ENCODE data around the gene SOCS3.

SOCS3 gene

DNA sequence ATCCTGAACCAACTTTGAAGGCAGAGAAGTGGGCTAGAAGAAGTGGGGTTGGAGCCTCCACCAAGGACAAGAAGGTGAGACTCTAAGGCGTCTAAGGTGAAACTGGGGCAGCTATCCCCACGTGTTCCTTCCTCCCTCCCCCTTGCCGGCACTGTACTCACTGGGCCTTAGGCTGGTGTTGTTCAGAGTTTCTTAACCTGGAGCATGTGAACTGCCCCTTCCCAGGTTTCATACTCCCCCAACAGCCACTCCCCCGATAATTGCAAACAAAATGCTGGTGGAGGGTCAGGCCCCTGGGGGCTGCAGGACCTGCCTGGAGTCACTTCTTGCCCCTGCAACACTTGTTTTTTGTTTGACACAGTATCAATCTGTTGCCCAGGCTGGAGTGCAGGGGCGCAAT, 7.3 kb upstream of the SOCS3 start:
- Histone ChIP-seq H3K4me2 (ENCODE audit: low read depth, low read length) (no peak overlapping the region), H3F3A (ENCODE audit: insufficient read depth, low read length) (no peaks in the 10 kb centered on the region), H3K4me1 (ENCODE audit: low read length) (no peaks in the 10 kb centered on the region), H3K9me2 (replicated peaks; ENCODE audit: insufficient read depth, low read length) (no peaks in the 10 kb centered on the region), H3K36me3 (replicated peaks; ENCODE audit: insufficient read depth, low read length) (no peaks in the 10 kb centered on the region), H4K20me1 (ENCODE audit: insufficient read depth, low read length) (no peaks in the 10 kb centered on the region), H3K9ac (ENCODE audit: low read length) (no peak overlapping the region), H3K27ac (ENCODE audit: low read length) (no peak overlapping the region), H3K27me3 (replicated peaks; ENCODE audit: insufficient read depth, low read length) (peaks cover 90% of the 10 kb centered on the region), H3K4me3 (ENCODE audit: low read length) (no peak overlapping the region), H3K79me2 (ENCODE audit: low read length) (no peaks in the 10 kb centered on the region), H2AFZ (ENCODE audit: low read length) (no peak overlapping the region), H3K9me3 (replicated peaks; ENCODE audit: insufficient read depth, low read length) (no peaks in the 10 kb centered on the region)
- no peak for DNase-seq
- TF ChIP-seq CTCF (IDR thresholded peaks at IDR 0.05; ENCODE audit: low read length) (no peak), EZH2phosphoT487 (IDR thresholded peaks at IDR 0.05; ENCODE audit: low read length) (no peak), EZH2 (optimal IDR thresholded peaks at IDR 0.05; ENCODE audit: low read depth, low read length) (no peak)

DNA sequence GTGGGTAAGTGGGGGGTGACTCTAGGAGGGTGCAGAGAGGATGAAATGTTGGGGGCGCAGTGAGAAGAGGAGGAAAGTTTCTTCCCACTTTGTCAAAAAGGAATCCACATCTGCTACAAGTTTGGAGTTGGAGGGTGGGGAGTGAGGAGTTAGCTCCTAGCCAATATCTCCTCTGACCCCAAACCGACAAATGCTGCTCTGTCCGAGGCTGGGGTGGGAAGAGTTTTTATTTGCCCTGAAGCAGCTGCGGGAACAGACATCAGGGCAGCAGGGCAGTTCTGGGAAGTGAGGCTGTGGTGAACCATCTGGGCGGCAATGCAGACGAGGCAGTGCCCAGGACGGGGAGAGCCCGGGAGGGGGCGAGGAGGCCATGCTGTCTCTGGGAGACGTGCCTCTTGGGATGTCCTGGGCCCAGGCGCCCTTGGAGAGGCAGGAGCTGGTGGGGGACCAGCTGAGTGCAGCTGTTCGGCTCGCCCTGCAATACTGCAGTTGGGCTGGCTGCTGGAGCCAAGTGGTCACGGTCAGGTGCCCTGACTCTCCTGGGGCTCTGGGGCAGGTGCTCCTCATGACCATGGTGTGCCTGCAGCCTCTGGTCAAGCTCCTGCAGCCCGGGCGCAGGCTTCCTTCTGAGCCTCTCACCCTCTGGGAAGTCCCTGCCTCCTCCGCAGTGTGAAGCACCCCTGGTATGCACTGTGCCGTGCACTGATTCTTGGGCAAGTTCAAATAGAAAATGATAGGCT, 6.4 kb upstream of the SOCS3 start:
- Histone ChIP-seq H4K20me1 (ENCODE audit: insufficient read depth, low read length) (no peaks in the 10 kb centered on the region), H3K27me3 (replicated peaks; ENCODE audit: insufficient read depth, low read length) (peaks cover 94% of the 10 kb centered on the region), H3K4me1 (ENCODE audit: low read length) (no peaks in the 10 kb centered on the region), H3K79me2 (ENCODE audit: low read length) (no peaks in the 10 kb centered on the region), H3K9ac (ENCODE audit: low read length) (no peak overlapping the region), H3K9me3 (replicated peaks; ENCODE audit: insufficient read depth, low read length) (no peaks in the 10 kb centered on the region), H3K9me2 (replicated peaks; ENCODE audit: insufficient read depth, low read length) (no peaks in the 10 kb centered on the region), H3F3A (ENCODE audit: insufficient read depth, low read length) (no peaks in the 10 kb centered on the region), H3K4me3 (ENCODE audit: low read length) (no peak overlapping the region), H3K4me2 (ENCODE audit: low read depth, low read length) (no peak overlapping the region), H3K36me3 (replicated peaks; ENCODE audit: insufficient read depth, low read length) (no peaks in the 10 kb centered on the region), H3K27ac (ENCODE audit: low read length) (no peak overlapping the region), H2AFZ (ENCODE audit: low read length) (no peak overlapping the region)
- DNase-seq, result no peak
- no peak for TF ChIP-seq EZH2 (optimal IDR thresholded peaks at IDR 0.05; ENCODE audit: low read depth, low read length)
- TF ChIP-seq EZH2phosphoT487 (IDR thresholded peaks at IDR 0.05; ENCODE audit: low read length), result no peak
- TF ChIP-seq CTCF (IDR thresholded peaks at IDR 0.05; ENCODE audit: low read length), result no peak

DNA sequence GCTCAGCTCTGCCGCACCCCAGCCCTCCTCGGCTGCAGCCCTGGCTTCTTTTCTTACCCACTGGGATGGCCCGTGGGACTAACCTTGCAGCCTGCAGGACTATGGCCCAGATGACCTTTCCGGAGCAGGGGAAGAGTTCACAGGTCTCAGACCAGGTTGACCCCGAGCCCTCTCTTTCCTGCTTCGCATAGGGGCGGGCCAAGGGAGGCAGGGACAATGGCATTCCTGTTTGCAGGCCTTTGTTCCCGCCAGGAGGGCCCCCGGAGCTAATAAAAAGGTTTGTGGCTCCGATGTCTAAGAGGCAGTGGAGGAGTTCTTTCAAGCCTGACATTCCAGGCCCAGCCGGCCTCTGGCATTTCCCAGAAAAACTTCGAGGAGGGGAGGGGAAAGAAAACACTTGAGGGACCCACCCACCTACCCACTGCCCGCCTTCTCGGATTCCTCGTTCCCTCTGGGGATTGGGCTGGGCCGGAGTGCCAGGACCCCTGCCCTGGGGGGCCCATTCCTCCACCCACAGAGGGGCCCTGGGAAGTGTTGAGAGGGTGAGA, 5.8 kb upstream of the SOCS3 start:
- no peak overlapping the region for H3K4me2 ChIP-seq (ENCODE audit: low read depth, low read length)
- no peak overlapping the region for H3K27ac ChIP-seq (ENCODE audit: low read length)
- H3K36me3 ChIP-seq (replicated peaks; ENCODE audit: insufficient read depth, low read length), result no peaks in the 10 kb centered on the region
- no peak for DNase-seq
- no peaks in the 10 kb centered on the region for H4K20me1 ChIP-seq (ENCODE audit: insufficient read depth, low read length)
- no peaks in the 10 kb centered on the region for H3K4me1 ChIP-seq (ENCODE audit: low read length)
- 0 out of 2 replicates have a peak, but pooled peaks cover under 1% of the 10 kb centered on the region for H3F3A ChIP-seq (ENCODE audit: insufficient read depth, low read length)
- H2AFZ ChIP-seq (ENCODE audit: low read length), result no peak overlapping the region
- no peak overlapping the region for H3K9ac ChIP-seq (ENCODE audit: low read length)
- H3K4me3 ChIP-seq (ENCODE audit: low read length), result no peak overlapping the region
- no peaks in the 10 kb centered on the region for H3K9me2 ChIP-seq (replicated peaks; ENCODE audit: insufficient read depth, low read length)
- no peaks in the 10 kb centered on the region for H3K79me2 ChIP-seq (ENCODE audit: low read length)
- H3K27me3 ChIP-seq (replicated peaks; ENCODE audit: insufficient read depth, low read length), result peaks cover 90% of the 10 kb centered on the region
- TF ChIP-seq EZH2 (optimal IDR thresholded peaks at IDR 0.05; ENCODE audit: low read depth, low read length), result no peak
- no peak for TF ChIP-seq EZH2phosphoT487 (IDR thresholded peaks at IDR 0.05; ENCODE audit: low read length)
- no peak for TF ChIP-seq CTCF (IDR thresholded peaks at IDR 0.05; ENCODE audit: low read length)
- H3K9me3 ChIP-seq (replicated peaks; ENCODE audit: insufficient read depth, low read length), result no peaks in the 10 kb centered on the region
